HL-60 (cell line): ENCODE results near the gene SAMD14.

Experiments used
- GABPA ChIP-seq: IDR thresholded peaks from 2 replicates; pipeline ENCODE4 v1.6.1; 2012; ENCODE audit warnings: low read depth
- POLR2AphosphoS5 ChIP-seq: IDR thresholded peaks from 2 replicates; pipeline ENCODE4 v1.6.1; 2012; ENCODE audit warnings: low read depth
- TF ChIP-seq, protein P1 (sequence below): IDR thresholded peaks from one replicate; pipeline ENCODE4 v1.5.1; 2011; ENCODE audit warnings: low read length, control low read depth, inconsistent platforms; ENCODE audit not compliant: insufficient read depth
- TF ChIP-seq, protein P2 (sequence below): IDR thresholded peaks from 2 replicates; pipeline ENCODE4 v1.6.1; 2012; ENCODE audit warnings: low read depth; ENCODE audit not compliant: insufficient replicate concordance

DNA sequence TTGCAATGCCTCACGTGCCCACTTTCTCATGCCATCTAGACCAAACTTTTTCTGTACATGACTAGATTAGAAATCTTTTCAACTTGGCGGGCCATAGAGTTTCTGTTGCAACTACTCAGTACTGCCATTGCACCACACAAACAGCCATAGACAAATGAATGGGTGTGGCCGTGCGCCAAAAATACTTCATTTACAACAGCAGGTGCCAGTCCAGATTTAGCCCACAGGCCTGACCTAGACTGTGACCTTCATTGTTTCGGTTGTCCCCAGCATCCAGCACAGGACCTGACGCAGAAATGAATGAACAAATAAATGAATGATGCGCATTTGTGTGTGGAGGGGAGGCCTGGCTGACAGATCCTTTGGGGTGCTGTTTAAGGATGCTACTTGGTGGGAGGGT, 49.1 kb downstream of the SAMD14 start:
- TF ChIP-seq, protein P1, sequence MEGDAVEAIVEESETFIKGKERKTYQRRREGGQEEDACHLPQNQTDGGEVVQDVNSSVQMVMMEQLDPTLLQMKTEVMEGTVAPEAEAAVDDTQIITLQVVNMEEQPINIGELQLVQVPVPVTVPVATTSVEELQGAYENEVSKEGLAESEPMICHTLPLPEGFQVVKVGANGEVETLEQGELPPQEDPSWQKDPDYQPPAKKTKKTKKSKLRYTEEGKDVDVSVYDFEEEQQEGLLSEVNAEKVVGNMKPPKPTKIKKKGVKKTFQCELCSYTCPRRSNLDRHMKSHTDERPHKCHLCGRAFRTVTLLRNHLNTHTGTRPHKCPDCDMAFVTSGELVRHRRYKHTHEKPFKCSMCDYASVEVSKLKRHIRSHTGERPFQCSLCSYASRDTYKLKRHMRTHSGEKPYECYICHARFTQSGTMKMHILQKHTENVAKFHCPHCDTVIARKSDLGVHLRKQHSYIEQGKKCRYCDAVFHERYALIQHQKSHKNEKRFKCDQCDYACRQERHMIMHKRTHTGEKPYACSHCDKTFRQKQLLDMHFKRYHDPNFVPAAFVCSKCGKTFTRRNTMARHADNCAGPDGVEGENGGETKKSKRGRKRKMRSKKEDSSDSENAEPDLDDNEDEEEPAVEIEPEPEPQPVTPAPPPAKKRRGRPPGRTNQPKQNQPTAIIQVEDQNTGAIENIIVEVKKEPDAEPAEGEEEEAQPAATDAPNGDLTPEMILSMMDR, result no peak
- no peak for TF ChIP-seq POLR2AphosphoS5
- no peak for TF ChIP-seq GABPA
- TF ChIP-seq, protein P2, sequence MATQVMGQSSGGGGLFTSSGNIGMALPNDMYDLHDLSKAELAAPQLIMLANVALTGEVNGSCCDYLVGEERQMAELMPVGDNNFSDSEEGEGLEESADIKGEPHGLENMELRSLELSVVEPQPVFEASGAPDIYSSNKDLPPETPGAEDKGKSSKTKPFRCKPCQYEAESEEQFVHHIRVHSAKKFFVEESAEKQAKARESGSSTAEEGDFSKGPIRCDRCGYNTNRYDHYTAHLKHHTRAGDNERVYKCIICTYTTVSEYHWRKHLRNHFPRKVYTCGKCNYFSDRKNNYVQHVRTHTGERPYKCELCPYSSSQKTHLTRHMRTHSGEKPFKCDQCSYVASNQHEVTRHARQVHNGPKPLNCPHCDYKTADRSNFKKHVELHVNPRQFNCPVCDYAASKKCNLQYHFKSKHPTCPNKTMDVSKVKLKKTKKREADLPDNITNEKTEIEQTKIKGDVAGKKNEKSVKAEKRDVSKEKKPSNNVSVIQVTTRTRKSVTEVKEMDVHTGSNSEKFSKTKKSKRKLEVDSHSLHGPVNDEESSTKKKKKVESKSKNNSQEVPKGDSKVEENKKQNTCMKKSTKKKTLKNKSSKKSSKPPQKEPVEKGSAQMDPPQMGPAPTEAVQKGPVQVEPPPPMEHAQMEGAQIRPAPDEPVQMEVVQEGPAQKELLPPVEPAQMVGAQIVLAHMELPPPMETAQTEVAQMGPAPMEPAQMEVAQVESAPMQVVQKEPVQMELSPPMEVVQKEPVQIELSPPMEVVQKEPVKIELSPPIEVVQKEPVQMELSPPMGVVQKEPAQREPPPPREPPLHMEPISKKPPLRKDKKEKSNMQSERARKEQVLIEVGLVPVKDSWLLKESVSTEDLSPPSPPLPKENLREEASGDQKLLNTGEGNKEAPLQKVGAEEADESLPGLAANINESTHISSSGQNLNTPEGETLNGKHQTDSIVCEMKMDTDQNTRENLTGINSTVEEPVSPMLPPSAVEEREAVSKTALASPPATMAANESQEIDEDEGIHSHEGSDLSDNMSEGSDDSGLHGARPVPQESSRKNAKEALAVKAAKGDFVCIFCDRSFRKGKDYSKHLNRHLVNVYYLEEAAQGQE, result no peak
